Fibroblast of lung (primary cell): ENCODE results near the gene RIT2. TPM values are rescaled to one million over a fixed set of nuclear protein-coding genes. Genes with fewer than 3 reads are reported as not detected.
A peak's percentile ranks its signal among the peaks of the same experiment; 100 is the strongest.

Source experiments
- DNase-seq, 2 donors: peaks; one replicate each; pipeline versions ENCODE4 v3.0.0 to v3.0.0-alpha.2; 2010; ENCODE audit warnings: low read depth in 2 of 2
- H2AFZ ChIP-seq: 2 replicates; pipeline ENCODE4 v1.5.1; 2012; ENCODE audit warnings: low read length, control low read depth, inconsistent platforms
- H3K27ac ChIP-seq: 2 replicates; pipeline ENCODE4 v1.5.1; 2011; ENCODE audit warnings: low read length, control low read depth; ENCODE audit not compliant: insufficient read depth
- H3K27me3 ChIP-seq: 2 replicates; pipeline ENCODE4 v1.5.1; 2011; ENCODE audit warnings: mild to moderate bottlenecking, low read length; ENCODE audit not compliant: control insufficient read depth, insufficient read depth
- H3K36me3 ChIP-seq: 2 replicates; pipeline ENCODE4 v1.5.1; 2011; ENCODE audit warnings: low read length; ENCODE audit not compliant: control insufficient read depth, insufficient read depth
- H3K4me1 ChIP-seq: 2 replicates; pipeline ENCODE4 v1.5.1; 2011; ENCODE audit warnings: low read length; ENCODE audit not compliant: control insufficient read depth, insufficient read depth; ENCODE audit errors: extremely low read depth
- H3K4me2 ChIP-seq: 2 replicates; pipeline ENCODE4 v1.5.1; 2011; ENCODE audit warnings: low read length, control low read depth; ENCODE audit not compliant: insufficient read depth; ENCODE audit errors: extremely low read depth
- H3K4me3 ChIP-seq, 4 experiments: fragments of 200-600 bp in 1 of 4; sonication (generic) in 1 of 4; replicated peaks in 1 of 4; 2 replicates each; pipeline ENCODE4 v1.5.1; 2011 to 2016; ENCODE audit warnings: low read length in 4 of 4, low read depth in 3 of 4, mild to moderate bottlenecking in 3 of 4, control low read depth in 2 of 4, inconsistent platforms in 1 of 4, mixed read lengths in 1 of 4; ENCODE audit not compliant: insufficient read depth in 1 of 4; ENCODE audit errors: control extremely low read depth in 1 of 4
- H3K79me2 ChIP-seq: 2 replicates; pipeline ENCODE4 v1.5.1; 2012; ENCODE audit warnings: mild to moderate bottlenecking, low read length, inconsistent platforms; ENCODE audit not compliant: control insufficient read depth, insufficient read depth
- H3K9ac ChIP-seq: 2 replicates; pipeline ENCODE4 v1.5.1; 2011; ENCODE audit warnings: mild to moderate bottlenecking, low read length, control low read depth; ENCODE audit not compliant: insufficient read depth
- H3K9me3 ChIP-seq: 2 replicates; pipeline ENCODE4 v1.5.1; 2012; ENCODE audit warnings: low read depth, low read length; ENCODE audit not compliant: control insufficient read depth, insufficient read depth
- H4K20me1 ChIP-seq: 2 replicates; pipeline ENCODE4 v1.5.1; 2011; ENCODE audit warnings: low read length; ENCODE audit not compliant: control insufficient read depth, insufficient read depth; ENCODE audit errors: extremely low read depth
- EZH2 ChIP-seq: IDR thresholded peaks from 2 replicates; pipeline ENCODE4 v1.5.1; 2012; ENCODE audit warnings: low read length, control low read depth, mild to moderate bottlenecking; ENCODE audit errors: missing control alignments
- polyA plus RNA-seq, 2 donors: library from polyadenylated mRNA; depleted of rRNA in 1 of 2; stranded (reverse) in 1 of 2; unstranded in 1 of 2; fragments of >200 nt; gene quantifications; 2 replicates each; pipeline ENCODE4 v1.2.1, GENCODE V29; 2011 to 2012; ENCODE audit warnings: missing spikeins in 1 of 2
- total RNA-seq: library from RNA; depleted of rRNA; stranded (reverse); fragments of >200 nt; gene quantifications from 2 replicates; pipeline ENCODE4 v1.2.1, GENCODE V29; 2014
- TF ChIP-seq, protein P1 (sequence below), 2 donors: IDR thresholded peaks in 1 of 2; conservative IDR thresholded peaks in 1 of 2; 1 replicate in 1 of 2; 2 replicates in 1 of 2; pipeline ENCODE4 v1.5.1; 2011 to 2012; ENCODE audit warnings: low read length in 2 of 2, control low read depth in 1 of 2, inconsistent platforms in 1 of 2, low read depth in 1 of 2, mild to moderate bottlenecking in 1 of 2

Gene RIT2
- total and polyA plus RNA-seq, 2 donors (not counting 1 experiment from before 2014, with no cell fraction given) = not detected

DNA sequence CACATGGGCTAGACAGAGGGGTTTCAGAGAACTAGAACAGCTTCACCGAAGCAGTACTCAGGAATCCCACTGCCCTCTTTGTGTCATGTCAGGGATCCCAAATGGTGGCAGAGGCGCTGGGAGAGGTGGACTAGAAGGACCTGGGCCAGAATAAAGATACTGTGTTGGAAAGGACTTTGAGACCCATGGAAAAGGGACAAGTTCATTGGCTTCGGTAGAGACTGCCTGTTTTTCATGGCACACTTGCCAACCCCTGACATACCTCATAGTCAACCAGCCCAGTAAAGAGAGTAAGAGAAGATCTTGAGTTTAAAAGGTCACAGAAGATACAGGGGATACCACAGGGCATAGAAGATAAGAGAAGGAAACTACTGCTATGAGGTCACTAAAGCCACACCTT is 381.0 kb downstream of the RIT2 start:
- TF ChIP-seq, protein P1, sequence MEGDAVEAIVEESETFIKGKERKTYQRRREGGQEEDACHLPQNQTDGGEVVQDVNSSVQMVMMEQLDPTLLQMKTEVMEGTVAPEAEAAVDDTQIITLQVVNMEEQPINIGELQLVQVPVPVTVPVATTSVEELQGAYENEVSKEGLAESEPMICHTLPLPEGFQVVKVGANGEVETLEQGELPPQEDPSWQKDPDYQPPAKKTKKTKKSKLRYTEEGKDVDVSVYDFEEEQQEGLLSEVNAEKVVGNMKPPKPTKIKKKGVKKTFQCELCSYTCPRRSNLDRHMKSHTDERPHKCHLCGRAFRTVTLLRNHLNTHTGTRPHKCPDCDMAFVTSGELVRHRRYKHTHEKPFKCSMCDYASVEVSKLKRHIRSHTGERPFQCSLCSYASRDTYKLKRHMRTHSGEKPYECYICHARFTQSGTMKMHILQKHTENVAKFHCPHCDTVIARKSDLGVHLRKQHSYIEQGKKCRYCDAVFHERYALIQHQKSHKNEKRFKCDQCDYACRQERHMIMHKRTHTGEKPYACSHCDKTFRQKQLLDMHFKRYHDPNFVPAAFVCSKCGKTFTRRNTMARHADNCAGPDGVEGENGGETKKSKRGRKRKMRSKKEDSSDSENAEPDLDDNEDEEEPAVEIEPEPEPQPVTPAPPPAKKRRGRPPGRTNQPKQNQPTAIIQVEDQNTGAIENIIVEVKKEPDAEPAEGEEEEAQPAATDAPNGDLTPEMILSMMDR (conservative IDR thresholded peaks at IDR 0.05 in 1 of 2, IDR thresholded peaks at IDR 0.05 in 1 of 2; ENCODE audit: low read depth in 1 of 2, low read length in 2 of 2) = no peak
- no peak for TF ChIP-seq EZH2
- Histone ChIP-seq H4K20me1 (no peaks in the 10 kb centered on the region), H3K4me3 (no peak overlapping the region), H3K27me3 (no peaks in the 10 kb centered on the region), H3K4me1 (no peaks in the 10 kb centered on the region), H3K79me2 (no peaks in the 10 kb centered on the region), H2AFZ (no peak overlapping the region), H3K27ac (no peak overlapping the region), H3K9ac (no peak overlapping the region), H3K9me3 (no peaks in the 10 kb centered on the region), H3K36me3 (no peaks in the 10 kb centered on the region), H3K4me2 (no peak overlapping the region)
- no peak for DNase-seq

DNA sequence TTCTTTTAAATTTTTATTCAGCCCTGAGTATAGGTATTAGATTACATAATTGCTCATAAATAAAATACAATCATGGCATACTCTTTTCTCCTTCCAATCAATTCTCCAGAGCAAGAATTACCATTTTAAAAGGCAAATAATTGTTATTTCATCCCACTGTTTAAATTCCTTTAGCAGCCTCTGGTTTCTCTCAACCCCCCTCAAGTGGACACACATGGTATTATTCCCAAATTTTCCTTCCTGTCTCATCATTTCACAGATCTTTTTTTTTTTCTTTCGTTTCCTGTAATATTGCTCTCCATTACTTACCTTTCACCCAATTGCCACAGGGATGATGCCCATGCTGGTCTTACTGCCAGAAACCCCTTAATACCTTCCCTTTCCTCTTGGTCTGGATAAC is 385.2 kb downstream of the RIT2 start:
- H3K79me2 ChIP-seq = no peaks in the 10 kb centered on the region
- DNase-seq = no peak
- TF ChIP-seq, protein P1 (conservative IDR thresholded peaks at IDR 0.05 in 1 of 2, IDR thresholded peaks at IDR 0.05 in 1 of 2; ENCODE audit: low read depth in 1 of 2, low read length in 2 of 2) = peak in 1 of 2 donors; percentile 8
- no peak for TF ChIP-seq EZH2

DNA sequence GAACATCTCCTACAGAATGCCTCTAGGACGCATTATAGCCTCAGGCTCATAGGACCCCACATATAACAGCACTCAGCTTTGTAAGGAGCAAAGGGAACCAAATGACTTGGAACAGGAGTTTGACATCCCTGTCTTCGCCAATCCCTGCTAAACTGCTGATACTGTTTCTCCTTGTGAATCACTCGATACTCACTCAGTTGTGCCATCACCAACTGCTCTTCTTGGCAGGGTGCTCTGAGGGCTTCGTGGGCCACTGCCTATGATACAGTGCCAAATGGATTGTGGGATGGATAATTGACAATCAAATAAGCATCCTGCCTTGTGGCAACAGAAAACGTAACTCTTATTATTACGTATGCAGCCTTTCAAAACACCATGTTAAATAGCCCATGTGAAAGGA is 396.3 kb downstream of the RIT2 start:
- no peaks in the 10 kb centered on the region for H3K79me2 ChIP-seq
- no peak overlapping the region for H2AFZ ChIP-seq
- peak in 1 of 2 donors; percentile 1 for DNase-seq
- no peaks in the 10 kb centered on the region for H3K36me3 ChIP-seq
- H3K4me1 ChIP-seq = no peaks in the 10 kb centered on the region
- no peaks in the 10 kb centered on the region for H3K27me3 ChIP-seq
- no peaks in the 10 kb centered on the region for H3K9me3 ChIP-seq
- no peak overlapping the region for H3K9ac ChIP-seq
- H3K27ac ChIP-seq = no peak overlapping the region
- no peaks in the 10 kb centered on the region for H4K20me1 ChIP-seq
- no peak overlapping the region for H3K4me2 ChIP-seq
- TF ChIP-seq, protein P1 (conservative IDR thresholded peaks at IDR 0.05 in 1 of 2, IDR thresholded peaks at IDR 0.05 in 1 of 2; ENCODE audit: low read depth in 1 of 2, low read length in 2 of 2) = no peak
- no peak for TF ChIP-seq EZH2
- H3K4me3 ChIP-seq = no peak overlapping the region

More for the DNA sequence above, 385.2 kb downstream of the RIT2 start:
- no peak overlapping the region for H3K27ac ChIP-seq
- no peaks in the 10 kb centered on the region for H3K9me3 ChIP-seq
- no peaks in the 10 kb centered on the region for H3K4me1 ChIP-seq
- no peaks in the 10 kb centered on the region for H4K20me1 ChIP-seq
- H3K27me3 ChIP-seq = no peaks in the 10 kb centered on the region
- no peaks in the 10 kb centered on the region for H3K36me3 ChIP-seq
- H3K4me2 ChIP-seq = no peak overlapping the region
- no peak overlapping the region for H3K4me3 ChIP-seq
- no peak overlapping the region for H3K9ac ChIP-seq
- H2AFZ ChIP-seq = no peak overlapping the region
